ENCODE data around the gene SLX4.
A peak's percentile ranks its signal among the peaks of the same experiment; 100 is the strongest.
"Not testable (repeated sequence)": the region's sequence is repeated elsewhere in the genome, so short reads cannot be mapped to it uniquely, and the experiment has no call there.

Gene SLX4

GRCh38 chr16:3640632-3641501 is 29.5 kb upstream of the SLX4 start:
- no peak for DNase-seq

GRCh38 chr16:3640207-3640606 is 28.8 kb upstream of the SLX4 start:
- no peak for DNase-seq

- DNase-seq: no peak
Measured at GRCh38 chr16:3638916-3639644, 27.7 kb upstream of the SLX4 start.

- DNase-seq: peak; percentile 9 to 15
Measured at GRCh38 chr16:3637371-3637923, 26.0 kb upstream of the SLX4 start.

GRCh38 chr16:3625911-3626732 is 14.7 kb upstream of the SLX4 start:
- peak in 1 of 2 donors; percentile 20 for DNase-seq

- DNase-seq: no peak
Measured at GRCh38 chr16:3625331-3625730, 13.9 kb upstream of the SLX4 start.

GRCh38 chr16:3623642-3624041 is 12.2 kb upstream of the SLX4 start:
- no peak for DNase-seq

- DNase-seq: peak in 1 of 2 donors; percentile 15
Measured at GRCh38 chr16:3618769-3619141, 7.3 kb upstream of the SLX4 start.

- no peak for DNase-seq
Measured at GRCh38 chr16:3612510-3613466, 1.4 kb upstream of the SLX4 start.

GRCh38 chr16:3610698-3611145 is 684 bp downstream of the SLX4 start:
- DNase-seq: no peak

GRCh38 chr16:3609895-3610697 is 1.3 kb downstream of the SLX4 start:
- no peak for DNase-seq

- DNase-seq: not testable (repeated sequence)
Measured at GRCh38 chr16:3608976-3609375, 2.4 kb downstream of the SLX4 start.

GRCh38 chr16:3608069-3608468 is 3.3 kb downstream of the SLX4 start:
- DNase-seq: no peak

GRCh38 chr16:3607634-3608033 is 3.8 kb downstream of the SLX4 start:
- no peak for DNase-seq

GRCh38 chr16:3607161-3607560 is 4.2 kb downstream of the SLX4 start:
- no peak for DNase-seq

GRCh38 chr16:3606441-3606840 is 5.0 kb downstream of the SLX4 start:
- no peak for DNase-seq

GRCh38 chr16:3602320-3602653 is 9.1 kb downstream of the SLX4 start:
- DNase-seq: no peak

- no peak for DNase-seq
Measured at GRCh38 chr16:3601614-3602319, 9.6 kb downstream of the SLX4 start.

GRCh38 chr16:3599922-3600321 is 11.5 kb downstream of the SLX4 start:
- no peak for DNase-seq

- DNase-seq: no peak
Measured at GRCh38 chr16:3599121-3599520, 12.3 kb downstream of the SLX4 start.

Measured in CD4-positive, alpha-beta T cell treated with Interleukin-1 beta for 1 hour (primary cell).